GM21825 (cell line): ENCODE results near the gene GSTA3.
"Not testable (repeated sequence)": the region's sequence is repeated elsewhere in the genome, so short reads cannot be mapped to it uniquely, and the experiment has no call there.

Experiments
- ATAC-seq: cut with Tn5 transposase; IDR thresholded peaks from one replicate; pipeline ENCODE4 v1.9.1; 2021; ENCODE audit warnings: mild to moderate bottlenecking, moderate library complexity; ENCODE audit not compliant: unreplicated experiment

GSTA3 gene

GRCh38 chr6:52909531-52909930, at the start of gene GSTA3:
Gene GSTA3, minus strand, starts transcription at chr6:52909698. Its CDS starts 3,864 bp downstream, at chr6:52905834.
- no peak for ATAC-seq

GRCh38 chr6:52958546-52959255, 49.2 kb upstream of the GSTA3 start:
- no peak for ATAC-seq

GRCh38 chr6:52955871-52956270, 46.4 kb upstream of the GSTA3 start:
- no peak for ATAC-seq

DNA sequence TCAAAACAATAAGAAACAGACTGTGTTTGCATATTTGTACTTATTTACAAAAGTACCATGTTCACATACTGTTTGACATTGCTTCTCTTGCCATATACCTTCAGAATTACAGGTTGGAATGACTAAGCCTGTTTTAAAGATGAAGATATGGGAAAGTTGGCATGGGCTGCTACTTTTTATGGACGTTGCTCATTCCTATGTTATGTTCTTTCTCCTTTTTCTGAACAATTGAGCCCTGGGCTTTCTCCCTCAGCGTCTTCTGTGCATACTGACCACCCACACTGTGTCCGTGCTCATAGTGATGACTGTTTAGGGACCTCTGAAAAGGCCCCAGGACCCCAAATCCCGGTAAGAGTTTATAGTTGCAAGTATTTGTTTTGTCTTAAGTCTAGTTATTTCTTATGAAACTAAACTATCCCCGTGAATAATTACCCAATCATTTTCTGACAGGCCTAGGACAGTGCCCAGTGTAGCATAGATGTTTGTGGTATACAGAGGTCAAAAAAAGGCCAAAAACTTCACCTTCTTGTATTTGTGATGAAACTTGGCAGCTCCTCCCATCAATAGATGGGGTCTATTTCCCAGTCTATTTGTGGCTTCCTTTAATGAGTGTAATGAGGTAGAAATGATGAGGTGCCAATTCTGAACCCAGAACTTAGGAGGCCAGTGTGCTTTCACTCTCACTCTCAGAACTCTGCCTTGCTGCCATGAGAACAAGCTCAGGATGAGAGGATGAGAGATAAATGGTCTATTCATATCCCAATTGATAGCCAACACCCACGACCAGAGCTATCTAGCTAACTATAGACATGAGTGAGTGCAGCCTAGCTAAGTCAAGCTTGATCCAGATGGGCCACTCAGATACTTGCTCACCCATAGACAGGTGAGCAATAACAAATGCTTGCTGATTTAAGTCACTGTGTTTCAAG, 44.7 kb upstream of the GSTA3 start:
- ATAC-seq, result no peak

DNA sequence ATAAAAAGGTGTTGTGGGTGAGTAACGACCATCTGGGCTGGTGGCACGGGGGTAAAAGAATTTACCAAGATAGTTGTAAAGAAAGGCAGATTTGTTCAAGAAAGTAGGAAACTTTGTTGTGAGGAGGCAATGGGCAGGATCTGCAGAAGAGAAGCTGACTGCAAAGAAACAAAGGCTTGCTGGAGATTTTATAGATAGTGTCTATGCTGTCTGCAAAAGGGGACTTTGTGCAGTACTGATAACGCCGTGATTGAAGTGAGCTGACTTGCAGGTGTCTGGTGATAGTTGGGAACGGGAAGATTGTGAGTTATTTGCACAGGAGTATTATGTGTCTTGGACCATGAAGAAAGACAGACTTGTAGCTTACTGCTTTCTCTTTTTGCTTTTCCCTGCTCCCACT, 36.8 kb upstream of the GSTA3 start:
- ATAC-seq, result no peak

DNA sequence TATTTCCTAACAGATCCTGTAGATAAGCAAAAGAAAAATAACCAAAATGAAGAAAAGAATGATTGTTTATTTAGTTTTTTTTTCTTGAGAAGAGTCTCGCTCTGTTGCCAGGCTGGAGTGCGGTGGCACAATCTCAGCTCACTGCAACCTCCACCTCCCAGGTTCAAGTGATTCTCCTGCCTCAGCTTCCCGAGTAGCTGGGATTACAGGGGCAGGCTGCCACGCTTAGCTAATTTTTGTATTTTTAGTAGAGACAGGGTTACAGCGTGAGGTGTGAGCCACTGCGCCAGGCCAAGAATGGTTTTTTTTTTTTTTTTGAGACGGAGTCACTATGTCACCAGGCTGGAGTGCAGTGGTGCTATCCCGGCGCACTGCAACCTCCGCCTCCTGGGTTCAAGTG, 33.3 kb upstream of the GSTA3 start:
- not testable (repeated sequence) for ATAC-seq

DNA sequence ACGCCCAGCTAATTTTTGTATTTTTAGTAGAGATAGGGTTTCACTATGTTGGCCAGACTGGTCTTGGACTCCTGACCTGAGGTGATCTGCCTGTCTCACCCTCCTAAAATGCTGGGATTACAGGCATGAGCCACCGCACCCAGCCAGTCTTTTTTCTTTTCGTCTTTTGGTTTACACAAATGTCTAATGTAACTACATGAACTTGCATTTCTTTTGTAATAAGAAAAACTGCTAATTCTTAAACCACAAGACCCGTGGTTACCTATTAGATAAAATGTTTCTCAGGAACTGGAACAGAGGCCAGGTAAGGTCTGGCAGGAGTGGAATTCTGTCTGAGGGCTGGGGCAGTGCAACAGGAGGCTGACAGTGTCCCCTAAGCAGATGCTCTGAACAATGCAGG, 32.7 kb upstream of the GSTA3 start:
- no peak for ATAC-seq

GRCh38 chr6:52937908-52938307, 28.4 kb upstream of the GSTA3 start:
- ATAC-seq, result no peak

- ATAC-seq, result no peak
These were observed 24.3 kb upstream of the GSTA3 start for GRCh38 chr6:52933778-52934177.

- ATAC-seq, result no peak
These were observed 21.9 kb upstream of the GSTA3 start for GRCh38 chr6:52931351-52931750.

DNA sequence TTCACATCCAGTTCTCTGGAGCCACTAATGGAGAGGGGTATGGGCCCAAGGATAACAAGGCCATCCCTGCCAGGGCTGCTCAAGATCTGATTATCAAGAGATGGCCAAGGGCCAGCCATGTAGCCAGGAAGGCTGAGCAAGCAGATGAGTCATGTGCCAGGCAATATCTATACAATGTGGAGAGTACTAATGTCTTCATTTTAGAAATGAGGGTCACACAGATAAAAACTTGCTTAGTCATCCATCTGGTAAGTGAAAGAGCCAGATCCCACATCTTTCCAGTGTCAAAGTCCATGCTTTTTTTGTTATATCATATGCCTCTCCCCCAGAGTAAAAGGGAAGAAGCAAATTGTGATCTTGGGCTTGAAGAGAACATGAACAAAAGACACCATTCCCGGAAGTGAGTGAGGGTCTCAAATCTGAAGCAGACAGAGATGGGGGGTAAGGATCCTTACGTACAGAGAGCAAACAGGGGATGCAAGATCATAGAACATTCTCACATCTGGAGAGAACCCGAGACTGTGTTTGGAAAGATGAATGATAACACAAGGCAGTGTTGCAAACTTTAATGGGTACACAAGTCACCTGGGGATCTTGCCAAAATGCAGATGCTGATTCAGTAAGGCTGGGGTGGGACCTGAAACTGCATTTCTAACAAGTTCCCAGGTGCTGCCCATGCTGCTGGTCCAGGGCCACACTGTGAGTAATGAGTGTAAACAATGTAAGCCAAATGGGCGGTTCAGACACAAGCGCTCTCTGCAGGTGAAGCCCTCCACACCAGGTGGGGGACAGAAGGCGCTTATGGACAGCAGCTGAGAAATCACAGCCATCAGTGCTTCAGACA, 20.0 kb upstream of the GSTA3 start:
- no peak for ATAC-seq

DNA sequence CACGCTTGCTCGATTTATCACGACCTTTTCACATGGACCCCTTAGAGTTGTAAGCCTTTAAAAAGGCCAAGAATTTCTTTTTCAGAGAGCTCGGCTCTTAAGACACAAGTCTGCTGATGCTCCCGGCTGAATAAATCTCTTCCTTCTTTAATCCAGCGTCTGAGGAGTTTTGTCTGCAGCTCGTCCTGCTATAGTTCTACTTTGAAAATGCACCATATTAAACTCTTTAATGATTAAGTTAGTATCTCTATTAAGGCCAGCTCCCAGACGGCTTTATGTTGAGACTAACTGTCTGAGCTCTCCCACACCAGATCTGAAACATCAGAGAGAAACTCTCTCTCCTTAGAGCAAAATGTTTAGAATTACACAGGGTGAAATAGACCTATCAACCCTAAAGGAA, 18.0 kb upstream of the GSTA3 start:
- no peak for ATAC-seq

DNA sequence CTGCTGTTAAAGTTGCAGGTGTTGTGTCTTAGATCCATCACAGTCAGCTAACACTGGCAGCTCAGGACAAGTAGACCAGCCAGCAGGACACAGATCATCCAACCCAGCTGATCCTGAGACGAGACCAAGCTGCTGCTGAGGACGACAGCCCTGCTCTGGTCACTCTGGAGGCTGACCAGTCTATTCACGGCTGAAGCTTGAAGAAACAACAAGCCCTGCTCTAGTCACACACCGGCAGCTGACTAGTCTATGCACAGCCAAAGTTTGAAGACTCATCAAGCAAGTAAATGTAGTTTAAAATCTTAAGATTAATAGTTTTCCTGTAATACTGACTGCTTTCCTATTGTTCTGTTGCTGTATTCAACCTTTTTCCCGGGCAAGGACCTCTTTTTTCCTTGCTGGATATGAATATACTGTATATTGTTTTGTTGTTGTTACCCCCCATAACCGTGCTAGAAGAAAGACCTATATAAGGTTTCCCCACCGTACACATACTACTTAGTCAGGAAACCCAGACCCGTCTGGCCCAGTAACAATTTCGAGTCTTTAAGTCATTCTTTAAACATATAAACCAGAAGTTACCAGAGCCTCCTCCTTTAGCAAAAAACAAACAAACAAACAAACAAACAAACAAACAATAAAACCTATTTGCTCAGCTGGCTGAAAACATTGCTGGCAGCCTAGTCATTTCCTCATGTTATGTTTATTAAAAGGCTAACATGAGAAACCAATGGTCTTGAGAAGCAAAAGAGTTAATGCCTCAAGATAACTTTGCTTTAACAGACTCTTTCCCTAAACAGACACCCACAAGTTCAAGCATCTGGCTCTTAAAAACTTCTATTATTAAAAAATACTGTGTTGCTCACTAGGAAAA, 16.7 kb upstream of the GSTA3 start:
- no peak for ATAC-seq

DNA sequence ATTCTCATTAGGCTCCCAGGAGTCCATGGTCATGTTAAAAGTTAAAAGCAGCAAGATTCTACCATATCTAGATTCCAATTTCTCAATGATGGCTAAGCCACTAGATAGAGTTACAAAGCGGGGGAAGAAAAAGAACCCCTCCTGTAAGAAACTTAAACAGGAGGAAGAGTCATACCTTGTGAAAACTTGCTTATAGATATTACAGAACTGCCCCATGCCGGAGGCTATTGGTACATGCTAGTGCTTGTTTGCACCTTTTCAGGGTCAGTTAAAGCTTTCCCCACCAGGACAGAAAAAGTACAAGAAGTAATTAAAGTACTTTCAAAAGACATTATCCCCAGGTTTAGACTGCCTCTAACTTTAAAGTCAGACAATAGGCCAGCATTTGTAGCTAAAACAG, 15.5 kb upstream of the GSTA3 start:
- no peak for ATAC-seq

DNA sequence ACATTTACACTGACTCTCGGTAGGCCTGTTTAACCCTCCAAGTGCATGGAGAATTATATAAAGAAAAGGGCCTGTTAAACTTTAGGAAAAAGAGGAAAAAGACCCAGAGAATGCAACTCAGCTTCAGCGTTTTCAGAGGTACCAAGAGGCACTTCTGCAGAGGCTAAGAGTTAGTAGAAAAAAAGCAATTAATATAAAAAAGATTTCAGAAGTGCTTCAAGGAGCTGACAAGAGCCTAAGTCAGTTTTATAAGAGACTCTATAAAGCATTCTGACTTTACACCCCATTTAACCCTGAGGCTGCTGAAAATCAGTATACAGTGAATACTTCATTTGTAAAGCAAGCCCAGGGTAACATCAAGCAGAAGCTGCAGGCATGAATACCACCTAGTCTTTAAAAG, 14.2 kb upstream of the GSTA3 start:
- ATAC-seq, result not testable (repeated sequence)

- no peak for ATAC-seq
These were observed 12.7 kb upstream of the GSTA3 start for GRCh38 chr6:52922161-52922560.

DNA sequence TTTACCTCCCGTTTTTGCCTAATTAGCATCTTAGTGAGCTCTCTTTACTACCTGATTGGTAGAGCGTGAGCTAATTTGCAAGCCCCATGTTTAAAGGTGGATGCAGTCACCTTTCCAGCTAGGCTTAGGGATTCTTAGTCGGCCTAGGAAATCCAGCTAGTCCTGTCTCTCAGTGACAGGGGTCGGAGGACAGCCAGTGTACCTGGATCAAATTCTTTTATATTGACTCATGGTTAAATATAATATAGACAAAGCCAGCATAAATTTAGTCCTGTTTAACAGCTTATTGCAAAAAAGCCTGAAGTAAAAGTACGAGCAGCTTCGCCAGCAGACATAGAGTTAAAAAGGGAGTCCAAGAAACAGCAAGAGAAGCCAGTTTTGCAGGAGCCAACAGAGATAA, 12.2 kb upstream of the GSTA3 start:
- no peak for ATAC-seq

DNA sequence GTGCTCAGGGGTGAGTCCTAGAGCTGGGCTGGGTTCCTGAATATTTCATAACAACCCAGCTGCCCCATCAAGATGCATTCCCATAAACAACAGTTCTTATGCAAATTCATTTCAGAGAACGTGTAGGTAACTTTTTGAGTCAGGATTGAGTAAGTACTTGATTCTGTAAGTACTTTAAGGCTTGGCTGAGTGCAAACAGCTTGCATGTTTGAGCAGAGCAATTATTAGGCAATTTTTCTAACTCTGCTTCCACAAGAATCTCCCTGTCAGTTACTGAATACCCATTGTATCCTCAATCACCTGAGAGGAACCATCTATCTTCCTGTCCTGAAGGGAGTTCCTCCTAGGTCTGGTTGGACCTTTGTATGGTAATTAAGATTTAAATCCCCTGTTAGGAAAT, 10.0 kb upstream of the GSTA3 start:
- not testable (repeated sequence) for ATAC-seq

DNA sequence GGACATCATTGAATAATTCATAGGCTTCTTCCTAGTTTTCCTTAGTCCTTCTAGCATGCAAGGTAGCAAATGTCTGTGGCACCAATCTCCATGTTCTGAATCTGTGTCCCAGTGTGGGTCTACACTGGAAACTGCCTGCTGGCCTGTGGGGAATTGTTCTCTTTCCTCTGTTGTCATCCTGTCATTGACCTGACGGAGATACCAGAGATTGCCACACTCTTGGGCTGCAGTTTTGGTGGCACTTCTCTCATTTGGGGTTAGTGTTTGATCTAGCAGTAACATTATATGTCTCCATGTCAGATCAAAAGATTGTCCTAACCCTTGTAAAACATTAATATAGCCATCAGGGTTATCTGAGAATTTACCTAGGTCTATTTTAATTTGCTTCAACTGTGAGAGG, 9.3 kb upstream of the GSTA3 start:
- not testable (repeated sequence) for ATAC-seq

GRCh38 chr6:52918027-52918686, 8.7 kb upstream of the GSTA3 start:
- ATAC-seq, result not testable (repeated sequence)
